Endothelial cell (in vitro differentiated cells): ENCODE data around the gene TMEM176A. TPM values are rescaled to one million over a fixed set of nuclear protein-coding genes. Genes with fewer than 3 reads are reported as not detected.

Experiments used
- DNase-seq: peaks from one replicate; pipeline ENCODE4 v3.0.0; 2021; ENCODE audit warnings: low spot score
- H3K27ac Mint-ChIP-seq: one replicate; pipeline ENCODE4 v1.8.0; 2021; ENCODE audit warnings: mixed read lengths, inconsistent platforms; ENCODE audit not compliant: unreplicated experiment
- H3K27me3 Mint-ChIP-seq: one replicate; pipeline ENCODE4 v1.8.0; 2021; ENCODE audit warnings: mild to moderate bottlenecking, moderate library complexity, mixed read lengths, inconsistent platforms; ENCODE audit not compliant: unreplicated experiment
- H3K36me3 Mint-ChIP-seq: one replicate; pipeline ENCODE4 v1.8.0; 2021; ENCODE audit warnings: mild to moderate bottlenecking, low read depth, mixed read lengths, inconsistent platforms; ENCODE audit not compliant: unreplicated experiment
- H3K4me1 Mint-ChIP-seq: one replicate; pipeline ENCODE4 v1.8.0; 2021; ENCODE audit warnings: mild to moderate bottlenecking, mixed read lengths, inconsistent platforms; ENCODE audit not compliant: unreplicated experiment
- H3K4me3 Mint-ChIP-seq: one replicate; pipeline ENCODE4 v1.8.0; 2021; ENCODE audit warnings: mild to moderate bottlenecking, mixed read lengths, inconsistent platforms; ENCODE audit not compliant: unreplicated experiment
- H3K9me3 Mint-ChIP-seq: one replicate; pipeline ENCODE4 v1.8.0; 2021; ENCODE audit warnings: mixed read lengths, inconsistent platforms; ENCODE audit not compliant: unreplicated experiment
- total RNA-seq: library from RNA; stranded (reverse); fragmentation: NEBNext Ultra II Directional; extraction: Animal tissue kit (Norgen Biotek cat#: 25700); gene quantifications from one replicate; pipeline ENCODE4 v1.2.1, GENCODE V29; 2021; ENCODE audit not compliant: unreplicated experiment
- TF ChIP-seq, protein P1 (sequence below): fragments of 200-600 bp; sonication (generic); IDR thresholded peaks from one replicate; pipeline ENCODE4 v1.5.0; 2021; ENCODE audit warnings: antibody characterized with exemption; ENCODE audit not compliant: unreplicated experiment

TMEM176A gene
- total RNA-seq, 1 donor from 2014 or later, result 1.3 TPM

DNA sequence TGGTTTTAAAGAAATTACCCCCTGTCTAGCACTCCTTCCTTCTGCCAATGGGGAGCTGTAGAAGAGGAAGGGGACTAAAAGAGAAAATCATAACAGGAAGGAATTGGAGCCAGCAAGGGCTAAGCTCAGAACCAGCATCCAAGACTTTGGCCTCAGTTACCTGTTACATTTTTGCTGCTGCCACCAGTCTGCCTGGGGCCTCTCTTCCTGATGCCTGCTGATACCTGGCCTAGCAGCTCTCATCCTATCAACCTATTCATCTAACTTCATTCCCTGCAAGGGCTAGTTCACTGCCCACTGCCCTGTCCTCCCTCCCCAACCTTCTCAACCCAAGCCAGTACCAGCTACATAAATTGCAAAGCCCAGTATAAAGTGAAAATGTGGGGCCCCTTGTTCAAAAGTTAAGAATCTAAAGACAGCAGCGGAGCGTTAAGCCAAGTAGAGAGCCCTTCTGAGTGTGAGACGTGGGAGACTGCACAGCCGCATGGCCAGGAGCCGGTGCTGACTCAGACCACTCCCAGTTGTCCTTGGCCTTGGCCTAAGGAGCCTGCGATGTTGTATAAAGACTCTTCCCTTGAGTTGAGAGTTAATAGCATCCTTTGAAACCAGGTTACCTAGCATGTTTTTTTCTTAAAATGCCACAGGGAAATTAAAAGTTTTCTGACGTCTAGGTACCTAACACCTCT, 38.5 kb downstream of the TMEM176A start:
- no peak overlapping the region for H3K27ac Mint-ChIP-seq

DNA sequence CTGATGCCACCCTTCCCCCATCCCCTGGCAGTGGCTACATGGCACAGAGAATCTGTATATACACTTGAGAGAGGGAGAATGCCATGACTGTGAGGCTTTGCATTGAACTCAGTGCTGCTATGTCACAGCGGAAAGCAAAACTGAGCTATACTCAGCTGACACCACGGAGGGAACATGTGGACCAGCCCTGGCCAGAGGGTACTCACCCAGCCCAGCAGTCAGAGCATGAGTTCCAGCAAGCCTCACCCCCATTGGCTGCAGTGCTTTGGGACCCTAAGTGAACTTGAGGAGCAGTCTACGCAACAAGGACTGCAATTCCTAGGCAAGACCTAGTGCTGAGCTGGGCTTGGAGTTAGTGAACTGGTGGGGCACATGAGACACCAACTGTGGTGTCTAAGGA, 41.4 kb downstream of the TMEM176A start:
- Mint-ChIP-seq H3K27me3 (peaks cover 5% of the 10 kb centered on the region), H3K4me3 (no peak overlapping the region), H3K9me3 (no peaks in the 10 kb centered on the region), H3K4me1 (peaks cover 4% of the 10 kb centered on the region), H3K27ac (no peak overlapping the region), H3K36me3 (no peaks in the 10 kb centered on the region)
- DNase-seq, result no peak
- TF ChIP-seq, protein P1, sequence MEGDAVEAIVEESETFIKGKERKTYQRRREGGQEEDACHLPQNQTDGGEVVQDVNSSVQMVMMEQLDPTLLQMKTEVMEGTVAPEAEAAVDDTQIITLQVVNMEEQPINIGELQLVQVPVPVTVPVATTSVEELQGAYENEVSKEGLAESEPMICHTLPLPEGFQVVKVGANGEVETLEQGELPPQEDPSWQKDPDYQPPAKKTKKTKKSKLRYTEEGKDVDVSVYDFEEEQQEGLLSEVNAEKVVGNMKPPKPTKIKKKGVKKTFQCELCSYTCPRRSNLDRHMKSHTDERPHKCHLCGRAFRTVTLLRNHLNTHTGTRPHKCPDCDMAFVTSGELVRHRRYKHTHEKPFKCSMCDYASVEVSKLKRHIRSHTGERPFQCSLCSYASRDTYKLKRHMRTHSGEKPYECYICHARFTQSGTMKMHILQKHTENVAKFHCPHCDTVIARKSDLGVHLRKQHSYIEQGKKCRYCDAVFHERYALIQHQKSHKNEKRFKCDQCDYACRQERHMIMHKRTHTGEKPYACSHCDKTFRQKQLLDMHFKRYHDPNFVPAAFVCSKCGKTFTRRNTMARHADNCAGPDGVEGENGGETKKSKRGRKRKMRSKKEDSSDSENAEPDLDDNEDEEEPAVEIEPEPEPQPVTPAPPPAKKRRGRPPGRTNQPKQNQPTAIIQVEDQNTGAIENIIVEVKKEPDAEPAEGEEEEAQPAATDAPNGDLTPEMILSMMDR, result no peak

More for the DNA sequence above, 38.5 kb downstream of the TMEM176A start:
- no peak overlapping the region for H3K4me3 Mint-ChIP-seq
- peaks cover 3% of the 10 kb centered on the region for H3K27me3 Mint-ChIP-seq
- no peaks in the 10 kb centered on the region for H3K9me3 Mint-ChIP-seq
- TF ChIP-seq, protein P1, result no peak
- peaks cover 4% of the 10 kb centered on the region for H3K4me1 Mint-ChIP-seq
- H3K36me3 Mint-ChIP-seq, result no peaks in the 10 kb centered on the region
- DNase-seq, result no peak

DNA sequence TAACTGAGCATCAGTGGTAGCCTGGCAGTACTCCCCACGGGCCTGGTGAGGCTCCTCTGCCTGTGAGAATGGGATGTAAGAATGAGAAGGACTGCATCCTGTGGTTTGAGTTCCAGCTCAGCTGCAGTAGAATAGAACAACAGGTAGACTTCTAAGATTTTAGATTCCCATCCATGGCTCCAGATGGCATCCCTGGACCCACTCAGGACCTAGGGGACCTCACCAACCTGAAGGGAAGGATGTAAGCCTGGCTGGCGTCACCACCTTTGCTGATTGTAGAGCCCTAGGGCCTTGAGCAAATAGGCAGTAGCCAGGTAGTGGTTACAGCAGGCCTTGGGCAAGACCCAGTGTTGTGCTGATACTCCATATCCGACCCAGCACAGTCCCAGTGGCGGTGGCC, 42.1 kb downstream of the TMEM176A start:
- no peaks in the 10 kb centered on the region for H3K36me3 Mint-ChIP-seq
- peaks cover 5% of the 10 kb centered on the region for H3K27me3 Mint-ChIP-seq
- H3K9me3 Mint-ChIP-seq, result no peaks in the 10 kb centered on the region
- peaks cover 4% of the 10 kb centered on the region for H3K4me1 Mint-ChIP-seq
- TF ChIP-seq, protein P1, result no peak
- DNase-seq, result no peak
- no peak overlapping the region for H3K27ac Mint-ChIP-seq
- no peak overlapping the region for H3K4me3 Mint-ChIP-seq

DNA sequence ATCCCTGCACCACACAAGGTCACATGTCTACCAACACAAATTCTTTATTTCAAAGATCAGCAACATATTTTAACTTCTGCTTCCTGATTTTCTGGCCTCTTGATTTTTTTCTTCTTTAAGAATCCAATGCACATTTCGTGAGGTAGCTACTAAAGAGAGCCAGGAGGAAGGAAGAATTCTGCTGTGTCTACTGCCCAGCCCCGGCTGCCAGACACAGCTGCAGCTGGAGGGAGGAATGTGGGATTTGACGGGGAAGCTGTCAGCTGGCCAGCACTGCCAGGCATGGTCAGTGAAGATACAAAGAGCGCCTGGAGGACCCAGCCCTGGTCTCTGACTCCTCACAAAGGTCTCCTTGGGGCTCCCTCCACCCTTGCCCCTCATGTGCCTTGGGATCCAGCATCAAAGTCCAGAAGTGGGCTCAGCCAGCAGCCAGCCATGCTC, 44.9 kb downstream of the TMEM176A start:
- H3K27ac Mint-ChIP-seq, result no peak overlapping the region
- no peak overlapping the region for H3K4me3 Mint-ChIP-seq
- H3K27me3 Mint-ChIP-seq, result peaks cover 9% of the 10 kb centered on the region
- no peaks in the 10 kb centered on the region for H3K36me3 Mint-ChIP-seq
- no peak for DNase-seq
- TF ChIP-seq, protein P1, result no peak
- H3K9me3 Mint-ChIP-seq, result no peaks in the 10 kb centered on the region
- peaks cover 2% of the 10 kb centered on the region for H3K4me1 Mint-ChIP-seq

DNA sequence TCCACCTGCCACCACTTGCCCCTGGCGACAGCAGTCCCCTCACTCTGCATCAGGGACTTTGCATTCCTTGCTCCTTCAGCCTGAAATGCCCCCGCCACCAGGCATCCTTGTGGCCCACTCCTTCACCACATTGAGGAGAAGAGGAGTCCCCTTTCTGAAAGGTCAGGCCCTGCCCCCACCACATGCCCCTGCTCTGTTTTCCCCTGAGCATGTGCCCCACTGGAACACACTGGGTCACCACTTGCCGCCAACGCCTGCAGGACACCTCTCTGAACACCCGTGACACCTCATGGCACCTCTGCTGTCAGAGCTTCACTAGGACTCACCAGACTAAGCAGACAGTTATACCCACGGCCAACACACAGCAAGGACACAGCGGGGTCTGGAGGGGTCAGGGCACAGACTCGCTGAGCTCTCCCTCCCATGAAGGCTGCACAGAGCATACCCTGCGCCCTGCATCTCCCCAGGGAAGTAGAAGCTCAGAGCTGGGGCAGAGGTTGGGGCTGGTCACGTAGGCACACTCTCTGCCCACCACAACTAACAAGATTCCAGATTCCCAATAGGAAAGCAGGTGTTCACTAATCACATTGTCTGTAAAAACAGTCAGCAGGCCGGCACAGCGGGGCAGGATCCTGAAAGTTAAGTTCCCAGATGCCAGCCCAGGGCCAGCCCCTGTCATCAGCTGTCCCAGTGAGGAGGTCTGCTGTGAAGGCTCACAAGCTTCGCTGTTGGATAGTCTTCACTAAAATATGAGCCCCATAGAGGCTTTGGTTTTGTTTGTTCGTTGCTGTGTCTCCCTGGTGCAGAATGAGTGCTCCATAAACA, 45.9 kb downstream of the TMEM176A start:
- Mint-ChIP-seq H3K27me3 (peaks cover 9% of the 10 kb centered on the region), H3K9me3 (no peaks in the 10 kb centered on the region), H3K4me1 (no peaks in the 10 kb centered on the region), H3K27ac (no peak overlapping the region), H3K4me3 (no peak overlapping the region), H3K36me3 (no peaks in the 10 kb centered on the region)
- TF ChIP-seq, protein P1, result no peak
- DNase-seq, result no peak
